ENCODE results near the gene MTO1. TPM values are rescaled to one million over a fixed set of nuclear protein-coding genes. Genes with fewer than 3 reads are reported as not detected.

MTO1 gene
- total and polyA plus RNA-seq, 2 of the 4 experiments (the other 2 are of a cell fraction), result 15.0 to 39.8 TPM

DNA sequence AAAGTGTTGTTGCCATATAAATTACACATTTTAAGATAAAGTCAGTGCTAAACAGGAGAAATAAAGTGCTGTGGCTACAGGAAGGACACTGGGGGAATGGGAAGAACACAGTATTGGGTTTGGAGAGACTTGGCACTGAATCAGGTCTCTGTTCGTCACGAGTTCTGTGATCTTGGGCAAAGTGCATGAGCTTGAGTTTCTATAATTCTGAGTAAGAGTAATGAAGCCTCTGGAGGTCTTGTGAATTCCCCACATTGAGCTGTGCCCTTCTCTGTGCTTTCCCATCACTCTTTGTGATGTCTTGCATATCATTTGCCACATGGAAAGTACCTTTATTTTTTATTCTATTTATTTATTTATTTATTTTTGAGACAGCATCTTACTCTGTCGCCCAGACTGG, 76.1 kb downstream of the MTO1 start:
- Histone ChIP-seq H3K23ac (ENCODE audit: low read depth, low read length) (no peak overlapping the region), H3K79me1 (ENCODE audit: low read depth in 1 of 2, low read length in 2 of 2) (no peaks in the 10 kb centered on the region), H3K9ac (ENCODE audit: low read depth, low read length) (no peak overlapping the region), H3K27me3 (ENCODE audit: control insufficient read depth, insufficient read depth, low read length) (no peaks in the 10 kb centered on the region), H3K4ac (ENCODE audit: low read depth, low read length) (no peak overlapping the region), H3K56ac (ENCODE audit: extremely low read depth, insufficient read depth, low read length) (no peak overlapping the region), H4K20me1 (ENCODE audit: insufficient read depth, low read length) (no peaks in the 10 kb centered on the region), H2BK120ac (ENCODE audit: low read depth, low read length) (no peak overlapping the region), H3K9me3 (ENCODE audit: control insufficient read depth, insufficient read depth, low read length) (no peaks in the 10 kb centered on the region), H3K36me3 (ENCODE audit: control insufficient read depth, insufficient read depth, low read length) (no peaks in the 10 kb centered on the region), H4K5ac (ENCODE audit: low read depth, low read length) (no peak overlapping the region), H3K4me1 (ENCODE audit: control insufficient read depth, insufficient read depth, low read length) (no peaks in the 10 kb centered on the region), H2AK9ac (replicated peaks; ENCODE audit: low read depth, low read length, poor library complexity) (no peak overlapping the region), H2BK5ac (ENCODE audit: low read depth, low read length, poor library complexity, severe bottlenecking) (no peak overlapping the region), H3K9me1 (ENCODE audit: insufficient read depth, low read length) (no peaks in the 10 kb centered on the region), H3K4me3 (ENCODE audit: insufficient read depth, low read depth, low read length) (no peak overlapping the region), H4K8ac (ENCODE audit: low read depth in 2 of 2, low read length in 2 of 2) (no peak overlapping the region), H2AK5ac (ENCODE audit: low read depth, low read length) (no peak overlapping the region), H2AFZ (replicated peaks; ENCODE audit: low read length, poor library complexity) (no peak overlapping the region), H2BK20ac (ENCODE audit: low read depth, low read length) (no peak overlapping the region), H2BK15ac (ENCODE audit: low read depth, low read length) (no peak overlapping the region), H3K18ac (ENCODE audit: low read depth, low read length) (no peak overlapping the region), H3K27ac (ENCODE audit: insufficient read depth, low read length) (no peak overlapping the region), H4K91ac (ENCODE audit: insufficient read depth, low read depth, low read length) (no peak overlapping the region), H3K4me2 (ENCODE audit: low read depth, low read length) (no peak overlapping the region), H3K14ac (replicated peaks; ENCODE audit: low read depth, low read length) (no peak overlapping the region)
- ChIA-PET CTCF (no interaction called here), POLR2A (ENCODE audit: unreplicated experiment) (no interaction called here)
- ATAC-seq (ENCODE audit: low read depth) (no peak), DNase-seq (no peak)
- dilution Hi-C loops (cut with HindIII; ENCODE audit: low sequenced_read_pairs, unreplicated experiment) (no loop called here), intact Hi-C loops (cut with micrococcal nuclease) (no loop called here), in situ Hi-C loops (cut with MboI; ENCODE audit: low sequenced_read_pairs) (no loop called here)
- no CpG with 5 or more reads among the region's 3 CpGs for WGBS, 2 experiments (ENCODE audit: extremely low coverage in 2 of 2, insufficient read length in 1 of 2)
- no peak for TF ChIP-seq MAZ (IDR thresholded peaks at IDR 0.05; ENCODE audit: borderline replicate concordance, low read depth, low read length)
- no peak for TF ChIP-seq MXI1 (IDR thresholded peaks at IDR 0.05; ENCODE audit: borderline replicate concordance, low read depth, low read length)
- no peak for TF ChIP-seq NFE2L2 (IDR thresholded peaks at IDR 0.05; ENCODE audit: low read depth, low read length)
- no peak for TF ChIP-seq SMC3 (IDR thresholded peaks at IDR 0.05; ENCODE audit: low read depth, low read length)
- TF ChIP-seq, protein P1, sequence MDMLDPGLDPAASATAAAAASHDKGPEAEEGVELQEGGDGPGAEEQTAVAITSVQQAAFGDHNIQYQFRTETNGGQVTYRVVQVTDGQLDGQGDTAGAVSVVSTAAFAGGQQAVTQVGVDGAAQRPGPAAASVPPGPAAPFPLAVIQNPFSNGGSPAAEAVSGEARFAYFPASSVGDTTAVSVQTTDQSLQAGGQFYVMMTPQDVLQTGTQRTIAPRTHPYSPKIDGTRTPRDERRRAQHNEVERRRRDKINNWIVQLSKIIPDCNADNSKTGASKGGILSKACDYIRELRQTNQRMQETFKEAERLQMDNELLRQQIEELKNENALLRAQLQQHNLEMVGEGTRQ (IDR thresholded peaks at IDR 0.05; ENCODE audit: low read depth, low read length), result no peak
- TF ChIP-seq, protein P2, sequence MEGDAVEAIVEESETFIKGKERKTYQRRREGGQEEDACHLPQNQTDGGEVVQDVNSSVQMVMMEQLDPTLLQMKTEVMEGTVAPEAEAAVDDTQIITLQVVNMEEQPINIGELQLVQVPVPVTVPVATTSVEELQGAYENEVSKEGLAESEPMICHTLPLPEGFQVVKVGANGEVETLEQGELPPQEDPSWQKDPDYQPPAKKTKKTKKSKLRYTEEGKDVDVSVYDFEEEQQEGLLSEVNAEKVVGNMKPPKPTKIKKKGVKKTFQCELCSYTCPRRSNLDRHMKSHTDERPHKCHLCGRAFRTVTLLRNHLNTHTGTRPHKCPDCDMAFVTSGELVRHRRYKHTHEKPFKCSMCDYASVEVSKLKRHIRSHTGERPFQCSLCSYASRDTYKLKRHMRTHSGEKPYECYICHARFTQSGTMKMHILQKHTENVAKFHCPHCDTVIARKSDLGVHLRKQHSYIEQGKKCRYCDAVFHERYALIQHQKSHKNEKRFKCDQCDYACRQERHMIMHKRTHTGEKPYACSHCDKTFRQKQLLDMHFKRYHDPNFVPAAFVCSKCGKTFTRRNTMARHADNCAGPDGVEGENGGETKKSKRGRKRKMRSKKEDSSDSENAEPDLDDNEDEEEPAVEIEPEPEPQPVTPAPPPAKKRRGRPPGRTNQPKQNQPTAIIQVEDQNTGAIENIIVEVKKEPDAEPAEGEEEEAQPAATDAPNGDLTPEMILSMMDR (conservative IDR thresholded peaks at IDR 0.05; ENCODE audit: low read depth, low read length), result no peak
- TF ChIP-seq, protein P3, sequence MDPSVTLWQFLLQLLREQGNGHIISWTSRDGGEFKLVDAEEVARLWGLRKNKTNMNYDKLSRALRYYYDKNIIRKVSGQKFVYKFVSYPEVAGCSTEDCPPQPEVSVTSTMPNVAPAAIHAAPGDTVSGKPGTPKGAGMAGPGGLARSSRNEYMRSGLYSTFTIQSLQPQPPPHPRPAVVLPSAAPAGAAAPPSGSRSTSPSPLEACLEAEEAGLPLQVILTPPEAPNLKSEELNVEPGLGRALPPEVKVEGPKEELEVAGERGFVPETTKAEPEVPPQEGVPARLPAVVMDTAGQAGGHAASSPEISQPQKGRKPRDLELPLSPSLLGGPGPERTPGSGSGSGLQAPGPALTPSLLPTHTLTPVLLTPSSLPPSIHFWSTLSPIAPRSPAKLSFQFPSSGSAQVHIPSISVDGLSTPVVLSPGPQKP (IDR thresholded peaks at IDR 0.05; ENCODE audit: borderline replicate concordance, low read depth, low read length), result no peak
- TF ChIP-seq MAFK (IDR thresholded peaks at IDR 0.05; ENCODE audit: low read depth, low read length), result no peak
- no TSS peak for BruUV-seq (replicated peaks)

Measured in IMR-90 (cell line).